ENCODE measurements around the gene IFT74.

DNA sequence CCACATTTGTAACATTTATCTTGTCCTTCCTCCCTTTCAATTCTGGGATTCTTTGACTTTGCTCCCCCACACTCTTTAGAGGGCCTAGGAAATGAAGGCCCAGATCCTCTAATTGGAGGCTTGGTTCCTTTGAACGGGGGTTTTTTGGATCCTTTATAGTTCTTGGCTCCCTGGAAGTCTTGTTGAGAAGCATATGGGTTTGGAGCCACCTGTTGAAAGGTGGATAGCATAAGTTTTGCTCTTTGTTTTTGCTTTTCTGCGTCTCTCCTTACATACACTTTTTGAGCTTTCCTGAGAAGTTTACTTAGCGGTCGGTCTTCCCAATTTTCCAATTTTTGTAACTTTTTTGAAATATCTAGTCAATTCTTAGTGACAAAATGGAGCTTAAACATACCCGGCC, 17.8 kb downstream of the IFT74 start:
- TF ChIP-seq GATA1 (IDR thresholded peaks at IDR 0.05; ENCODE audit: low read depth, low read length): no peak
- no peak for TF ChIP-seq POLR2A (IDR thresholded peaks at IDR 0.05; ENCODE audit: low read length)
